BLaER1 treated with 17β-estradiol and CSF1 and Interleukin-3, amounts not matched to agents 10 nM and 100 nM (cell line): ENCODE results near the gene LYPD6.
A peak's percentile ranks its signal among the peaks of the same experiment; 100 is the strongest.

Source experiments
- H3K27ac ChIP-seq, 11 experiments: shearing (Covaris generic); formaldehyde crosslinking; 2 replicates each; pipeline ENCODE4 v1.8.1; 2022
- H3K27me3 ChIP-seq, 11 experiments: shearing (Covaris generic); formaldehyde crosslinking; 2 replicates each; pipeline ENCODE4 v1.8.1; 2022
- H3K36me3 ChIP-seq, 11 experiments: shearing (Covaris generic); formaldehyde crosslinking; 2 replicates each; pipeline ENCODE4 v1.8.1; 2022
- H3K4me1 ChIP-seq, 10 experiments: shearing (Covaris generic); formaldehyde crosslinking; 2 replicates each; pipeline ENCODE4 v1.8.1; 2022
- H3K4me2 ChIP-seq, 11 experiments: shearing (Covaris generic); formaldehyde crosslinking; 2 replicates each; pipeline ENCODE4 v1.8.1; 2022
- H3K4me3 ChIP-seq, 10 experiments: shearing (Covaris generic); formaldehyde crosslinking; 2 replicates each; pipeline ENCODE4 v1.8.1; 2022
- H3K9ac ChIP-seq, 11 experiments: shearing (Covaris generic); formaldehyde crosslinking; 2 replicates each; pipeline ENCODE4 v1.8.1; 2022
- H3K9me3 ChIP-seq, 11 experiments: shearing (Covaris generic); formaldehyde crosslinking; replicated peaks in 1 of 11; 2 replicates each; pipeline ENCODE4 v1.8.1; 2022
- H4K20me1 ChIP-seq, 11 experiments: shearing (Covaris generic); formaldehyde crosslinking; 2 replicates each; pipeline ENCODE4 v1.8.1; 2022
- Cebpa-rat ChIP-seq, 11 experiments: shearing (Covaris generic); IDR thresholded peaks; 2 replicates each; pipeline ENCODE4 v1.8.1; 2022

Gene LYPD6, protein sequence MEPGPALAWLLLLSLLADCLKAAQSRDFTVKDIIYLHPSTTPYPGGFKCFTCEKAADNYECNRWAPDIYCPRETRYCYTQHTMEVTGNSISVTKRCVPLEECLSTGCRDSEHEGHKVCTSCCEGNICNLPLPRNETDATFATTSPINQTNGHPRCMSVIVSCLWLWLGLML

DNA sequence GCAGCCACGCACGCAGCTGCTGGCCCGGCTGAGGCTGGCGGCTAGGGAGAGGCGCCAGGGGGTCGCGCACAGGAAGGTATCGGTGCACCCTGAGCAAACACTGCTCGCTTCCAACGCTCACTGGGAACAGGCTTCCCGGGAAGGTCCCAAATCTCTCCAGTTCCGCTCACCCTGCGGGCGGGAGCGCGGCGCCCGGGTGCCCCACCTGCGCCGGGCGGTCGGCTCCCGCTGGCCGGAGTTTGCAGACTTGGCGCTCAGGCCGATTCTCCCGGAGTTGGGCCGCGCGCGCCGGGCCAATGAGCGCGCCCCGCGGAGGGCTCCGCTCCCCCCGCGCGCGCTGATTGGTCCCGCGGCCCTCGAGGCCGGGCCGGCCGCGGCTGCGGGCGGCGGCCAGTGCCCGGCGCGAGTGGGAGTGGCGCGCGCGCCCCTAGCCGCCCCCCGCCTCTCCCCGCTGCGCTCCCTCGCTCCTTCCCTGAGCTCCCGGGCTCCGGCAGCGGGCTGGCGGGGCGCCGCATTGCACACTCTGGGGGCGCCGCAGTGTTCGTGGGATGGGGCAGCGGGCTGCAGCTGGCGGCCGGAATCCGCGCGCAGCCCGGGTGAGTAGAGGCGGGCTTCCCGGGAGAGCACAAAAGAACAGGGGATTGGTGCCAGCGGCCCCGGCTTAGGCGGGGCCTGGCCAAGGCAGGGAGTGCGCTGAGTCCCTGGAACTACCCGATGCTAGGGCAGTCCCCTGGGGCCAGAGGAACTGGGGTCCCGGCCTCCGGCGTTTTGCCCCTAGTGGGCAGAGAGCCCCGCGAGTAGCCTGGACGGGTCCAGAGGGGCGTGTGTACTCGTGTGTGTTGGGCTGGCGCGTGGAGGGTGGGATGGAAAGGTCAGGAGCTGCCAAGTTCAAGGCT, at the start of gene LYPD6:
Gene LYPD6, plus strand, starts transcription at position 461 of the 896 bp plus-strand sequence. CDS start 107,122 bp downstream, outside the sequence.
- Histone ChIP-seq H3K4me3 (no peak within 1 kb of the TSS), H3K4me2 (no peak within 1 kb of the TSS), H3K9ac (no peak within 1 kb of the TSS), H3K27ac (no peak within 1 kb of the TSS), H3K36me3 (no peaks in the 10 kb centered on the region), H4K20me1 (no peaks in the 10 kb centered on the region), H3K4me1 (no peaks in the 10 kb centered on the region), H3K27me3 (no peaks in the 10 kb centered on the region), H3K9me3 (peaks cover 20 to 29% (median 23%) of the 10 kb centered on the region in 11 experiments)
- no peak for TF ChIP-seq Cebpa-rat (IDR thresholded peaks at IDR 0.05)

DNA sequence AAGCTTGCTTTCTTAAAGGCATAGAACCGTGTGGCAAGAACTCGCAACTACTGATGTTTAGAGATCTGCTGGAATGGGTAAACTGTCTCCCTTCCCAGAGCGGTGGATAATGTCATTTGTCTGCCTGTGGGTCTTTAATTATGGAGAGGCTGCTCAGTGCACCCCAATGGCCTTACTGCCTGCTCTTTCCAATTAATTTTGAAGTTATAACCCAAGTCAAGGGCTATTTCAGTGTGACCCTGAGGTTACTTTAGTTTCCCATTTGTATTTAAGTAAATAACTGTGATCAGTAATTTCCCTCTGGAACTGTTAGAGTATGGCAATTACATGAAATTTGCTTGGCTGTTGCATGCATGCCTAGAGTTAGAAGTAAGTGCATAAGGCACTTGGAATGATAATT, 48.9 kb upstream of the LYPD6 start:
- Histone ChIP-seq H3K4me1 (no peaks in the 10 kb centered on the region), H3K36me3 (no peaks in the 10 kb centered on the region), H3K27ac (no peak overlapping the region), H3K4me2 (no peak overlapping the region), H3K27me3 (no peaks in the 10 kb centered on the region), H4K20me1 (no peaks in the 10 kb centered on the region), H3K9ac (no peak overlapping the region), H3K4me3 (no peak overlapping the region), H3K9me3 (peaks cover 0 to 5% (median 0%) of the 10 kb centered on the region in 11 experiments; a peak in 2 of 22 replicates)
- no peak for TF ChIP-seq Cebpa-rat (IDR thresholded peaks at IDR 0.05)

DNA sequence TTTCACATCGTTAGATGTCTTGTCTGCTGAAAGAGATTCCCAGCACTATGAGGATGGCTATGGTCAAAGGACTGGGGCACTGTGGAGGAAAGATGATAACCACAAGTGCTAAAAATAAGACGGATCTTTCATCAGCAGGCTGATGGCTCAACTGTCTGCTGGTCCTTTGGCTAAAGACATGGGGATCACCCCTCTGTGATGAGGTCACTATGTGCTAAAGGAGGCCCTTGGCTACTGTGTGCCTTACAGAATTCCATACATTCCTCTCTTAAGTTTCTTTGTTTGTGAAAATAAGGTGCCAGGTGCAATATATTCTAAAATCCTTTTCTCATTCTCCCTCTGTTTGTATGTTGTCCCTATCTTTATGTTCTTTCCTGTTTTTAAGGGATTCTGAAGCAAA, 39.7 kb upstream of the LYPD6 start:
- Histone ChIP-seq H3K27me3 (no peaks in the 10 kb centered on the region), H3K9me3 (no peaks in the 10 kb centered on the region), H3K4me1 (peaks cover 0 to 7% (median 6%) of the 10 kb centered on the region in 10 experiments; a peak in 13 of 20 replicates), H3K4me2 (peak overlapping the region in 9 of 11 experiments; percentile 25 to 57 (median 39); a peak in 16 of 22 replicates), H3K9ac (no peak overlapping the region), H3K27ac (no peak overlapping the region), H3K4me3 (no peak overlapping the region), H3K36me3 (no peaks in the 10 kb centered on the region), H4K20me1 (no peaks in the 10 kb centered on the region)
- TF ChIP-seq Cebpa-rat (IDR thresholded peaks at IDR 0.05): no peak

DNA sequence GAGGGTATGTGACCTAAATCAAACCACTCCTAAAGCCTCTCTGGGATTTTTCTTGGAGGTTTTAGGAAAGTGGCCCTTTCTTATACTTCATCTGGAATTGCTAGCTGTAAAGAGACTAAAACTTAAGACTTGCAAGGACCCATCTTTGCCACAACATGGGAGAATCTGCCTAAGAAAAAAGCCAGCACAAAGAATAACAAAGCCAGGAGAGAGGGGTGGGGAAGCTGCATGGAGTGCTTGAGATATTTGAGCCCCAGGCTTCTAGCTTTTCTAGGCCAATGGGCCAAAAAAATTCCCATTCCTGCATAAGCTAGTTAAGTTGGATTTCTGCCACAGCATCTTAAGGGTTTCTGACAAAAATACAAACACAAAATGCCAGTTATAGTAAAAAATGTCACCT, 38.5 kb upstream of the LYPD6 start:
- Histone ChIP-seq H3K4me1 (peaks cover 0 to 7% (median 6%) of the 10 kb centered on the region in 10 experiments; a peak in 13 of 20 replicates), H3K9ac (no peak overlapping the region), H3K27ac (no peak overlapping the region), H3K36me3 (no peaks in the 10 kb centered on the region), H3K4me3 (no peak overlapping the region), H3K9me3 (no peaks in the 10 kb centered on the region), H3K4me2 (no peak overlapping the region), H4K20me1 (no peaks in the 10 kb centered on the region), H3K27me3 (no peaks in the 10 kb centered on the region)
- no peak for TF ChIP-seq Cebpa-rat (IDR thresholded peaks at IDR 0.05)

DNA sequence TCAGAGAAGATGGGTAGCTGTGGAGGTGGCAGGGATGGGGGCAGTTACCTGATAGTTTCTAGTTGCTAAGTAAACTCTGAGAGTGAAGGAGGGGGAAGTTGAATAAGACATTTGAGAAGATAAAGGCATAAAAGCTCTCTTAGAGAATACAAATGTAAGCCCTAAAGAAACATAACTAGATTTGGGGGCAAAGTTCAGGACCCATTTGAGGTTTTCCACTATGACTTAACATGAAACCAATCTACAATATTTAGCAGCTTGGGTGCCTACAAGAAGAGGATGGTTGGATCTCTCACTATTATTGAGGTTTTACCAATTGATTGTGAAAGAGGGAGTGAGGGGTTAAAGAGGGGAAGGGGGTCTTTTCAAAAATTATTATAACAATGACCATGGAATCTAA, 34.4 kb upstream of the LYPD6 start:
- Histone ChIP-seq H3K27me3 (no peaks in the 10 kb centered on the region), H3K9ac (no peak overlapping the region), H3K4me1 (peaks cover 0 to 2% (median 0%) of the 10 kb centered on the region in 10 experiments; a peak in 4 of 20 replicates), H3K27ac (no peak overlapping the region), H3K4me2 (no peak overlapping the region), H3K9me3 (peaks cover 0 to 8% (median 0%) of the 10 kb centered on the region in 11 experiments; a peak in 1 of 22 replicates), H3K4me3 (no peak overlapping the region), H4K20me1 (no peaks in the 10 kb centered on the region), H3K36me3 (no peaks in the 10 kb centered on the region)
- TF ChIP-seq Cebpa-rat (IDR thresholded peaks at IDR 0.05): no peak

DNA sequence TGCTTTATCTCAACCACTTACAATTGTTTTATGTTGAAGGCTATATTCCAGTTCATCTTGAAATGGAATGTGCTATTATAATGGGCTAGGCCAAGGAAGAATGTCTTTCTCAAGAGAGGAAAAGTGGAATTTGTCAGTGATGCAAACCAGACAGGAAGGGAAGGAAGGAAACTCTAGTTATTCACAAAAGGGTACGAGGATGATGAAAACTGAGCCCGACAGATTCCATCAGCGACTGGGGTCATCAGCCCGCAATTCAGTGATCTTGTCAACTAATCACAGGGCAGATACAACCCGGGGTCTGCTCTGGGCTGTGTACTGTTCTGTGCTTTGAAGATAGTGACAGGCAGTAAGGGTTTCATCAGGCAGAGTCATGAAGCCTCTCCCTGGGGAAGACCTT, 23.4 kb upstream of the LYPD6 start:
- H3K27me3 ChIP-seq: no peaks in the 10 kb centered on the region
- H3K4me2 ChIP-seq: no peak overlapping the region
- H3K4me3 ChIP-seq: no peak overlapping the region
- H3K9me3 ChIP-seq: no peaks in the 10 kb centered on the region
- TF ChIP-seq Cebpa-rat (IDR thresholded peaks at IDR 0.05): no peak
- no peaks in the 10 kb centered on the region for H3K36me3 ChIP-seq
- H3K27ac ChIP-seq: no peak overlapping the region
- H4K20me1 ChIP-seq: no peaks in the 10 kb centered on the region
- H3K9ac ChIP-seq: no peak overlapping the region
- no peaks in the 10 kb centered on the region for H3K4me1 ChIP-seq

DNA sequence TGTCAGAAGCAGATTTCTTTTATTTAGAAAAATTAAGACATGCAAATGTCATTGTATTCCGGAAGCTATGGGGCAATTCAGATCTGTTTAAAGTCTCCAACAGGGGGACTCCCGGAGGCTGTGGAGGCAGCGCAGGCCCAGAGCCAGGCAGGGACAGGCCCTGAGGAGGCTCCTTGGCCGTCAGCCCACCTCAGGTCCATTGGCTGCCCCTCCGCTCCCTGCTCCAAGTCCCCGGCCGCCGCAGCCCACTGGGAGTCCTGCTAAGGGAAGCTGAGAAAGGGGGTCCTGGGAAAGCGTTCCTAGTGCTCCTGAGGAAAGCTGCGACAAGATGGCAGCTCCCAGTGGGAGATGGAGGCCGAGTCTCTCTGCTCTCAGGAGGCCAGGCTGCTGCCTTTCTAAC, 20.0 kb upstream of the LYPD6 start:
- TF ChIP-seq Cebpa-rat (IDR thresholded peaks at IDR 0.05): no peak
- Histone ChIP-seq H3K36me3 (no peaks in the 10 kb centered on the region), H3K9me3 (no peaks in the 10 kb centered on the region), H3K4me2 (no peak overlapping the region), H3K4me1 (no peaks in the 10 kb centered on the region), H3K27me3 (no peaks in the 10 kb centered on the region), H3K4me3 (no peak overlapping the region), H3K27ac (no peak overlapping the region), H3K9ac (no peak overlapping the region), H4K20me1 (no peaks in the 10 kb centered on the region)

DNA sequence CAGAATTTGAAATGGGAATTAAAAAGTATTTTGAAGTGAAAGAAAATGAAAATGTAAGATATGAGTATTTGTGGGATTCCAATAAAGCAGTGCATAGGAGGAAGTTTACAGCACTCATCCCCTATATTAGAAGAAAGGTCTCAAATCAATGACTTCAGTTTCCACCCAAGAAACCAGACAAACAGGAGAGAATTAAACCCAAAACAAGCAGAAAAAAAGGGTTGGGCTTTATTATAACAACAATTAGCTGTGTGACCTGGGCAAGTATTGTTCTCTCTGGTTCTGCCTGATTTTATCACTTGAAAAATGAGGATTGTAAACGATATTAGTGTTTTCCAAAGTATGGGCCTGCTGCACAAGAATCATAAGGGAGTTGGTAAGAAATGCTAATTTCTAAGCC, 18.3 kb upstream of the LYPD6 start:
- Histone ChIP-seq H3K27me3 (no peaks in the 10 kb centered on the region), H3K4me1 (no peaks in the 10 kb centered on the region), H3K9ac (no peak overlapping the region), H3K27ac (no peak overlapping the region), H4K20me1 (no peaks in the 10 kb centered on the region), H3K9me3 (no peaks in the 10 kb centered on the region), H3K4me3 (no peak overlapping the region), H3K36me3 (no peaks in the 10 kb centered on the region), H3K4me2 (no peak overlapping the region)
- TF ChIP-seq Cebpa-rat (IDR thresholded peaks at IDR 0.05): no peak

DNA sequence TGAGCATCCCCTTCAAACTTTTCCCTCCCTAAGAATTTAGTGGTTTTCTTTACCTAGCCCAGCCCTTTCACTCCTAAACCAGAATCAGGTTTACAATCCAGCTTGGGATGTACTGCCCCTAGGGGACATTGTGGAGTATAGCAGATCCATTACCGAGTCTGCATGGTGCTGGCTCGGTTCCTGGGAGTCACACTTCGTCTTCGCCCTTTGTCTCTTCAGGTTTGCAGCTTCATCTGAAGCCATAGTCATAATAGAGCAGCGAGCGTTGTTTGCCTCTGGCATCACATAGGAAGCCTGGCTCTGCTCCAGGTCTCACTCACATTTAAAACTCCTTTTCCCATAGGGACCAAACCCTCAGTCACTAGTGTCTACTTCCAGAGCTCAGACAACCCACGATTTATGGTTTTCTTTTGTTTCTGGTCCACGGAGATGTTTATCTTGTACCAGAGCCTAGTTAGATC, 16.8 kb upstream of the LYPD6 start:
- Histone ChIP-seq H3K27me3 (no peaks in the 10 kb centered on the region), H3K4me1 (no peaks in the 10 kb centered on the region), H3K4me3 (no peak overlapping the region), H3K4me2 (no peak overlapping the region), H3K9ac (no peak overlapping the region), H3K27ac (no peak overlapping the region), H4K20me1 (no peaks in the 10 kb centered on the region), H3K36me3 (no peaks in the 10 kb centered on the region), H3K9me3 (no peaks in the 10 kb centered on the region)
- no peak for TF ChIP-seq Cebpa-rat (IDR thresholded peaks at IDR 0.05)
